Testis (tissue), 3 donors: Measurements from ENCODE around the gene STARD13. TPM values are rescaled to one million over a fixed set of nuclear protein-coding genes. Genes with fewer than 3 reads are reported as not detected.

Experiments
- DNase-seq: peaks from one replicate; pipeline ENCODE4 v3.0.0-alpha.2; 2019
- H3K27ac ChIP-seq, 2 donors: fragments of 200-600 bp; sonication (generic); one replicate each; pipeline ENCODE4 v1.5.1; 2019
- H3K27me3 ChIP-seq: fragments of 200-600 bp; sonication (generic); one replicate; pipeline ENCODE4 v1.5.1; 2019
- H3K36me3 ChIP-seq: fragments of 200-600 bp; sonication (generic); one replicate; pipeline ENCODE4 v1.5.1; 2017; ENCODE audit warnings: low read depth; ENCODE audit errors: missing control alignments
- H3K4me1 ChIP-seq: fragments of 200-600 bp; sonication (generic); one replicate; pipeline ENCODE4 v1.5.1; 2019
- H3K4me3 ChIP-seq, 2 donors: fragments of 200-600 bp; sonication (generic); one replicate each; pipeline ENCODE4 v1.5.1; 2017 to 2019
- H3K9me3 ChIP-seq: fragments of 200-600 bp; sonication (generic); one replicate; pipeline ENCODE4 v1.5.1; 2017
- POLR2A ChIP-seq: fragments of 450-650 bp; IDR thresholded peaks from one replicate; pipeline ENCODE4 v1.6.1; 2017; ENCODE audit warnings: antibody characterized with exemption, mild to moderate bottlenecking, moderate library complexity
- WGBS, 2 donors: methylation state at CpG; one replicate each; pipeline ENCODE4 v1.1.5; 2018; 5-methylcytosine and 5-hydroxymethylcytosine counted together
- intact Hi-C: fragments of 100-400 bp; cut with DNase I; formaldehyde crosslinking; loops from one replicate; pipeline ENCODE4 v1.15.1; 2023; ENCODE audit warnings: low total_unique reads
- polyA plus RNA-seq: library from polyadenylated mRNA; stranded (reverse); fragments of 350-450 nt; fragmentation: Illumina TruSeq; extraction: RNeasy Lipid Tissue Mini Kit (QIAGEN cat#74804); gene quantifications from one replicate; pipeline ENCODE4 v1.2.3, GENCODE V29; 2014; ENCODE audit warnings: low read depth, low replicate concordance; ENCODE audit not compliant: insufficient read depth
- total RNA-seq, 2 donors: library from RNA; depleted of rRNA; stranded (reverse); fragments of >200 nt; gene quantifications; one replicate each; pipeline ENCODE4 v1.2.3, GENCODE V29; 2016
- TF ChIP-seq, protein P1 (sequence below), 3 experiments: fragments of 450-650 bp in 2 of 3; fragments of 200-600 bp in 1 of 3; sonication (generic) in 1 of 3; IDR thresholded peaks; one replicate each; pipeline ENCODE4 v1.5.1; 2016 to 2019; ENCODE audit warnings: antibody characterized with exemption in 3 of 3, mild to moderate bottlenecking in 2 of 3, moderate library complexity in 1 of 3

STARD13 gene
- total and polyA plus RNA-seq, 3 donors from 2014 or later = 7.2 to 33.7 (median 24.4) TPM

DNA sequence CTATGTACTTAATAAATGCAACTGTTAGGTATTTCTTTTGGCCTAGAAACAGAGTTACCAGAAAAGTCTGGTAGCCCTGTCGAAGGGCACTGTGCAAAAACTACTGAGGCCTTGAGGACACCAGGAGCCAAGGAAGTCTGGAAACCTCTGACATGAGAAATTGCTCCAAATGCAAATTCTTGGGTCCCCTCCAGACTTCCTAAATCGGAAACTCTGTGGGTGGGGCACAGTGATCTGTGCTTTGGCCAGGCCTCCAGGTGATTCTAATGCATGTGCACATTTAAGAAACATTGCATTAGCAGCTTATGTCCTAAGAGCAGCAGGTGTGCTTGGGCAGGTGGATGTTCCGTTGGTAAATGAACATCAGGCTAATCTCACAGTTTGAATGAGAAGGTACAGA, 50.0 kb downstream of the STARD13 start:
- Histone ChIP-seq H3K27me3 (no peaks in the 10 kb centered on the region), H3K36me3 (no peaks in the 10 kb centered on the region), H3K4me3 (no peak overlapping the region), H3K9me3 (no peaks in the 10 kb centered on the region), H3K27ac (no peak overlapping the region), H3K4me1 (no peaks in the 10 kb centered on the region)
- intact Hi-C loops = no loop called here
- DNase-seq = no peak
- TF ChIP-seq, protein P1, sequence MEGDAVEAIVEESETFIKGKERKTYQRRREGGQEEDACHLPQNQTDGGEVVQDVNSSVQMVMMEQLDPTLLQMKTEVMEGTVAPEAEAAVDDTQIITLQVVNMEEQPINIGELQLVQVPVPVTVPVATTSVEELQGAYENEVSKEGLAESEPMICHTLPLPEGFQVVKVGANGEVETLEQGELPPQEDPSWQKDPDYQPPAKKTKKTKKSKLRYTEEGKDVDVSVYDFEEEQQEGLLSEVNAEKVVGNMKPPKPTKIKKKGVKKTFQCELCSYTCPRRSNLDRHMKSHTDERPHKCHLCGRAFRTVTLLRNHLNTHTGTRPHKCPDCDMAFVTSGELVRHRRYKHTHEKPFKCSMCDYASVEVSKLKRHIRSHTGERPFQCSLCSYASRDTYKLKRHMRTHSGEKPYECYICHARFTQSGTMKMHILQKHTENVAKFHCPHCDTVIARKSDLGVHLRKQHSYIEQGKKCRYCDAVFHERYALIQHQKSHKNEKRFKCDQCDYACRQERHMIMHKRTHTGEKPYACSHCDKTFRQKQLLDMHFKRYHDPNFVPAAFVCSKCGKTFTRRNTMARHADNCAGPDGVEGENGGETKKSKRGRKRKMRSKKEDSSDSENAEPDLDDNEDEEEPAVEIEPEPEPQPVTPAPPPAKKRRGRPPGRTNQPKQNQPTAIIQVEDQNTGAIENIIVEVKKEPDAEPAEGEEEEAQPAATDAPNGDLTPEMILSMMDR (IDR thresholded peaks at IDR 0.05) = no peak
- no peak for TF ChIP-seq POLR2A
- 76 to 80% methylated on average over 3 of the region's 3 CpGs for WGBS, 2 donors

DNA sequence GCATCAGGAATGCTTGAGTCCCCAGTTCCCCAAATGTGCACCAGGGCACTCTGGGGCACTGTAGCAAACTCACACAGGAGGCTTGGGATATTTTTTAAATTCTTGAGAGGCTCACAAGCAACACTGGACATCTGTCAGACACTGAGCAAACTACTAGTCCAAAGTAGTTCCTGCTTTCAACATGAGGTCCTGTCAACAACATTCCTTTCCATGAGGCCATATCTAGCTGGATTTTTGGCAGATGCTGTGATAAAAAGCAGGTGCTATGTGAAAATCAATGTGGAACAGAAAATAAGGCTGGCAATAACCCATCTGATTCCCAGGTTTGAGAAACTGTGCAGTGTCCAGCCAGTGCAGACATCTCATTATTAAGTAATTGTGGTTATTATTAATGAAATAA, 50.5 kb downstream of the STARD13 start:
- TF ChIP-seq, protein P1 (IDR thresholded peaks at IDR 0.05) = no peak
- TF ChIP-seq POLR2A = no peak
- no peak for DNase-seq
- Histone ChIP-seq H3K4me3 (no peak overlapping the region), H3K27ac (no peak overlapping the region), H3K27me3 (no peaks in the 10 kb centered on the region), H3K9me3 (no peaks in the 10 kb centered on the region), H3K36me3 (no peaks in the 10 kb centered on the region), H3K4me1 (peaks cover 2% of the 10 kb centered on the region)
- intact Hi-C loops = no loop called here

DNA sequence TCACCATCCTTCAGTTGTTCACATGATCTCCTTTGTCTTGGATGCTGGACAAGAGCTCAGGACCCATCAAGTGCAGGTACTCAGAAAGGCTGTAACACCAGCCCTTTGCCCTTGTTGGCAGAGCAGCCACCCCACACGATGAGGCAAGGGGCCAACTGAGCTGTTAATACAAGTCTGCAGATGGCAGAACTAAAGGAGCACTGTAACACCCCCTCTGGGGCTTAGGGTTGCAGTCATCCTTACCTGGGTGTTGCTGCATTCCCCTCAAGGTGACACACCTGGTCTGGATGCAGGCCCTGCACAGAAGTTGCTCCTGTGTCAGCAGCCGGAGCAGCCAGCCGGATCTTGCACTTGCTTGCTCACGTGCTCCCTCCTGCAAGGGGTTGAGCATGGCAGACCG, 52.0 kb downstream of the STARD13 start:
- no peak for DNase-seq
- WGBS, 2 donors = 95 to 96% methylated on average over 3 to 5 of the region's 5 CpGs
- no peak overlapping the region for H3K4me3 ChIP-seq
- intact Hi-C loops = no loop called here
- TF ChIP-seq, protein P1 (IDR thresholded peaks at IDR 0.05) = no peak
- TF ChIP-seq POLR2A = no peak
- H3K27me3 ChIP-seq = no peaks in the 10 kb centered on the region
- H3K9me3 ChIP-seq = no peaks in the 10 kb centered on the region
- peaks cover 17% of the 10 kb centered on the region for H3K4me1 ChIP-seq
- H3K27ac ChIP-seq = no peak overlapping the region
- H3K36me3 ChIP-seq = no peaks in the 10 kb centered on the region

DNA sequence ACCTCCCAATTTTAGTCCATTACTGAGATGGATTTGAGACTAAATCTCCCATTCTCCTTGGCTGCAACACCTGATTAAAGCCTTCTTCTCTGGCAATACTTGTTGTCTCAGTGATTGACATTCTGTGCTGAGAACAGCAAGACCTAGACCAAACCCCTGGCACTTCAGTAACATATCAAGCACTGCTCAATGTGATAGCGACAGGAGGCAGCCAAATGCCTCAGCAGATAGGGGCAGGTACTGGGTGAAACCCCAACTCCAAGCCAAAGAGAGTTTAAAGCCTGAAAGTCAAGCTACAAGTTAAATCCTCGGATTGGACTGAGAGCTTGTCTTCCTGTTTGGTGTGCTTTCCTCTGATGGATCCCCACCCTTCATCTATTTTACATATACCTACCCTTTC, 52.7 kb downstream of the STARD13 start:
- no peak overlapping the region for H3K27ac ChIP-seq
- no peaks in the 10 kb centered on the region for H3K9me3 ChIP-seq
- no peak overlapping the region for H3K4me3 ChIP-seq
- WGBS, 2 donors = 100% methylated on average over 2 of the region's 2 CpGs
- H3K4me1 ChIP-seq = peaks cover 23% of the 10 kb centered on the region
- TF ChIP-seq, protein P1 (IDR thresholded peaks at IDR 0.05) = no peak
- no peak for TF ChIP-seq POLR2A
- H3K36me3 ChIP-seq = no peaks in the 10 kb centered on the region
- DNase-seq = no peak
- intact Hi-C loops = no loop called here
- no peaks in the 10 kb centered on the region for H3K27me3 ChIP-seq

DNA sequence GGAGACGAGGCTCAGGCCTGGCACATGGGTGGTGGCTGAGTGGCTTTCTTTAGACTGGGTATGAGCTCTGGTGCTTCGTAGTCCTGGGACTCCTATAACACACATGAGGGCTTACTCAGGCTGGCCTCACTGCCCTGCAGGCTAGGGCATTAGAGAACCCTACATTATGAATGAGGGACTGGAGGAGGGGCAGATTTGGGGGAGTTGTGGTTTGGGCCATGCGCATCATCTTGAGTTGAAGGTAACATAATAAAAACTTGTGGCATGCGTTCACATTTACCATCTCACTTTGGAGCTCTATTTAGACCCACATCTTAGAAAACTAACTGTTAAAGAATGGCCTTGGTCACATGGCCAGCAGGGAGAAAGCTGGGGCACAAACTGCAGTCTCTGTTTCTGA, 54.2 kb downstream of the STARD13 start:
- intact Hi-C loops = no loop called here
- peaks cover 25% of the 10 kb centered on the region for H3K4me1 ChIP-seq
- no peaks in the 10 kb centered on the region for H3K9me3 ChIP-seq
- no peak for DNase-seq
- no peak overlapping the region for H3K27ac ChIP-seq
- H3K27me3 ChIP-seq = no peaks in the 10 kb centered on the region
- no peaks in the 10 kb centered on the region for H3K36me3 ChIP-seq
- no peak for TF ChIP-seq POLR2A
- TF ChIP-seq, protein P1 (IDR thresholded peaks at IDR 0.05) = no peak
- no peak overlapping the region for H3K4me3 ChIP-seq
- WGBS, 2 donors = 93 to 97% methylated on average over 2 to 4 of the region's 4 CpGs
